HepG2 (cell line): ENCODE measurements around the gene BTBD19. TPM values are rescaled to one million over a fixed set of nuclear protein-coding genes. Genes with fewer than 3 reads are reported as not detected.

ENCODE experiments used
- DPF2 ChIP-seq: sonication (generic); formaldehyde crosslinking; IDR thresholded peaks from 2 replicates; pipeline ENCODE4 v1.4.0; 2020; ENCODE audit warnings: mild to moderate bottlenecking, low read depth, missing genetic modification reagents, borderline replicate concordance
- HMGA1 ChIP-seq: sonication (generic); formaldehyde crosslinking; conservative IDR thresholded peaks from 2 replicates; pipeline ENCODE4 v1.4.0; 2020; ENCODE audit warnings: missing genetic modification reagents
- KAT8 ChIP-seq: IDR thresholded peaks from 2 replicates; pipeline ENCODE4 v1.6.1; 2016; ENCODE audit warnings: missing genetic modification reagents, missing compliant biosample characterization
- POLR2G ChIP-seq: fragments of 200-400 bp; formaldehyde crosslinking; IDR thresholded peaks from 2 replicates; pipeline ENCODE4 v1.6.1; 2018; ENCODE audit warnings: mild to moderate bottlenecking, low read depth, low read length, moderate library complexity
- TARDBP ChIP-seq: sonication (generic); formaldehyde crosslinking; IDR thresholded peaks from 2 replicates; pipeline ENCODE4 v1.8.0; 2022; ENCODE audit warnings: mild to moderate bottlenecking, missing genetic modification reagents
- ZBTB4 ChIP-seq: sonication (generic); formaldehyde crosslinking; IDR thresholded peaks from 2 replicates; pipeline ENCODE4 v1.4.0; 2020; ENCODE audit warnings: missing genetic modification reagents, mild to moderate bottlenecking, borderline replicate concordance
- ZMYM2 ChIP-seq: sonication (generic); formaldehyde crosslinking; IDR thresholded peaks from 2 replicates; pipeline ENCODE4 v1.8.0; 2022; ENCODE audit warnings: mild to moderate bottlenecking, missing genetic modification reagents
- ZNF12 ChIP-seq: sonication (generic); formaldehyde crosslinking; IDR thresholded peaks from 2 replicates; pipeline ENCODE4 v1.5.0; 2020; ENCODE audit warnings: missing genetic modification reagents
- ZNF251 ChIP-seq: sonication (generic); formaldehyde crosslinking; IDR thresholded peaks from 2 replicates; pipeline ENCODE4 v1.9.0; 2021; ENCODE audit warnings: mild to moderate bottlenecking, missing genetic modification reagents
- ZNF33B ChIP-seq: sonication (generic); formaldehyde crosslinking; IDR thresholded peaks from 2 replicates; pipeline ENCODE4 v1.5.1; 2020; ENCODE audit warnings: mild to moderate bottlenecking, missing genetic modification reagents
- ZNF614 ChIP-seq: IDR thresholded peaks from 2 replicates; pipeline ENCODE4 v1.6.1; 2018; ENCODE audit warnings: missing biosample characterization, missing genetic modification reagents, inconsistent platforms, borderline replicate concordance
- polyA plus RNA-seq, 8 experiments: library from polyadenylated mRNA; depleted of rRNA in 3 of 8; stranded (reverse) in 7 of 8; unstranded in 1 of 8; fragments of >200 nt; fragmentation: Illumina TruSeq in 4 of 8; extraction: Trizol in 4 of 8; gene quantifications; 2 replicates each; pipeline versions ENCODE4 v1.2.1 to v1.2.3, GENCODE V29; 2011 to 2016; ENCODE audit warnings: low read depth in 4 of 8, missing spikeins in 1 of 8, mixed read lengths in 1 of 8; ENCODE audit not compliant: insufficient read depth in 1 of 8
- total RNA-seq, 5 experiments: library from RNA; depleted of rRNA; stranded (reverse); fragments of >200 nt; fragmentation: Illumina TruSeq; extraction: Trizol; gene quantifications; 2 replicates each; pipeline ENCODE4 v1.2.3, GENCODE V29; 2016; ENCODE audit warnings: low read depth in 1 of 5
- TF ChIP-seq, protein P1 (sequence below): IDR thresholded peaks from 2 replicates; pipeline ENCODE4 v1.6.1; 2016; ENCODE audit warnings: missing compliant biosample characterization, missing genetic modification reagents, borderline replicate concordance
- TF ChIP-seq, protein P2 (sequence below): sonication (generic); formaldehyde crosslinking; IDR thresholded peaks from 2 replicates; pipeline ENCODE4 v1.5.0; 2020; ENCODE audit warnings: mild to moderate bottlenecking, missing genetic modification reagents, borderline replicate concordance
- TF ChIP-seq, protein P3 (sequence below): sonication (generic); formaldehyde crosslinking; IDR thresholded peaks from 2 replicates; pipeline ENCODE4 v1.5.0; 2020; ENCODE audit warnings: missing genetic modification reagents

BTBD19 gene
- total and polyA plus RNA-seq, 2 of the 13 experiments (the other 11 are each of a cell fraction or from before 2014, with no cell fraction given), result 2.7 to 6.7 TPM

DNA sequence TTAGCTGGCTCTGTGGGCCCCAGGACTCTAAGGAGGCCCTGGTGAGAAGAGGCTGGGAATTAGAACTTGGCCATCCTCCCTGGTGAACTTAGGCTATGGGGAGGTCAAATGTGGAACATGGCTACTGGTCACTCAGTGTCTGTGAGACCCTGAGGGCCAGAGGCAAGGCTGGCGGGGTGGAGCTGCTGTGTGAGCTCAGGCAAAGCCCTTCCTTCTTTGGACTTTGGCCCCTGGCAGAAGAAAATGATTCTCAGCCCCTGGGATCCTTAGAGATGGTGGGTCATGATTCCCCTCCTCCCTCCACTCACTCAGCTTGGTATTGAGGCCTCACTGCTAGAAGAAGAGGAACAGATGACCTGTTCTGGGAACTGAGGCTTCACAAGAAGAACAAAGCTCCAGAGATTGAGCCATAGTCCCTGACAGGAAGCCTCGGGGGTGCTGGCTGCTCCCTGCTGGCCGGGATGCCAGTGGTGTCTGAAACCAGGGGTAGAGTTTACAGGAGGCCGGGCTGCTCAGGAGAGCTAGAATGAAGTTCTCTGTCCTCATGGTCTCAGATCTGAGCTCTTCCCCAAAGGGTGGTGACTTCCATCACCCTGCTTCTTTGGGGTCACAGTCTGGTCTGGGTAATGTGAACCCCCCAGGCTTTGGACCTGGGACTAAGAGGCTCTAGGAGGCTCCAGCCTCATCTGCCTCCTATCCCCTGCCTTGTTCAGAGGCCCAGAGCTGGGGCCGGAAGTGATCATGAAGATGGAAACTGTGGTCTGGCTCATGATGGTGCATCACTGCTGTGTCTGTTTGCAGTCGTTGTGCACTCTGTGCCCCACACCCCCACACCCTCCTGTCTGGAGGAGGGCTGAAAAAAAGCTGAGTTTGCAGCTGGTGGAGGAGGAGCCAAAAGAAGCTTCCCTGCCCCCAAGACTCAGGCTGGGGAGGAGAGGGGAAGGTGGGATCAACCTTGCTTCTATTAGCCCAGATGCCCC lies 905 bp downstream of the BTBD19 start (continued):
- no peak for TF ChIP-seq ZBTB4 (CRISPR knock-in tag)
- no peak for TF ChIP-seq KAT8 (CRISPR knock-in tag)
- no peak for TF ChIP-seq ZMYM2 (CRISPR knock-in tag)
- no peak for TF ChIP-seq ZNF33B (CRISPR knock-in tag)
- TF ChIP-seq ZNF251 (CRISPR knock-in tag), result no peak
- TF ChIP-seq, protein P1, sequence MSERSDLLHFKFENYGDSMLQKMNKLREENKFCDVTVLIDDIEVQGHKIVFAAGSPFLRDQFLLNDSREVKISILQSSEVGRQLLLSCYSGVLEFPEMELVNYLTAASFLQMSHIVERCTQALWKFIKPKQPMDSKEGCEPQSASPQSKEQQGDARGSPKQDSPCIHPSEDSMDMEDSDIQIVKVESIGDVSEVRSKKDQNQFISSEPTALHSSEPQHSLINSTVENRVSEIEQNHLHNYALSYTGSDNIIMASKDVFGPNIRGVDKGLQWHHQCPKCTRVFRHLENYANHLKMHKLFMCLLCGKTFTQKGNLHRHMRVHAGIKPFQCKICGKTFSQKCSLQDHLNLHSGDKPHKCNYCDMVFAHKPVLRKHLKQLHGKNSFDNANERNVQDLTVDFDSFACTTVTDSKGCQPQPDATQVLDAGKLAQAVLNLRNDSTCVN (CRISPR knock-in tag), result no peak
- TF ChIP-seq, protein P2, sequence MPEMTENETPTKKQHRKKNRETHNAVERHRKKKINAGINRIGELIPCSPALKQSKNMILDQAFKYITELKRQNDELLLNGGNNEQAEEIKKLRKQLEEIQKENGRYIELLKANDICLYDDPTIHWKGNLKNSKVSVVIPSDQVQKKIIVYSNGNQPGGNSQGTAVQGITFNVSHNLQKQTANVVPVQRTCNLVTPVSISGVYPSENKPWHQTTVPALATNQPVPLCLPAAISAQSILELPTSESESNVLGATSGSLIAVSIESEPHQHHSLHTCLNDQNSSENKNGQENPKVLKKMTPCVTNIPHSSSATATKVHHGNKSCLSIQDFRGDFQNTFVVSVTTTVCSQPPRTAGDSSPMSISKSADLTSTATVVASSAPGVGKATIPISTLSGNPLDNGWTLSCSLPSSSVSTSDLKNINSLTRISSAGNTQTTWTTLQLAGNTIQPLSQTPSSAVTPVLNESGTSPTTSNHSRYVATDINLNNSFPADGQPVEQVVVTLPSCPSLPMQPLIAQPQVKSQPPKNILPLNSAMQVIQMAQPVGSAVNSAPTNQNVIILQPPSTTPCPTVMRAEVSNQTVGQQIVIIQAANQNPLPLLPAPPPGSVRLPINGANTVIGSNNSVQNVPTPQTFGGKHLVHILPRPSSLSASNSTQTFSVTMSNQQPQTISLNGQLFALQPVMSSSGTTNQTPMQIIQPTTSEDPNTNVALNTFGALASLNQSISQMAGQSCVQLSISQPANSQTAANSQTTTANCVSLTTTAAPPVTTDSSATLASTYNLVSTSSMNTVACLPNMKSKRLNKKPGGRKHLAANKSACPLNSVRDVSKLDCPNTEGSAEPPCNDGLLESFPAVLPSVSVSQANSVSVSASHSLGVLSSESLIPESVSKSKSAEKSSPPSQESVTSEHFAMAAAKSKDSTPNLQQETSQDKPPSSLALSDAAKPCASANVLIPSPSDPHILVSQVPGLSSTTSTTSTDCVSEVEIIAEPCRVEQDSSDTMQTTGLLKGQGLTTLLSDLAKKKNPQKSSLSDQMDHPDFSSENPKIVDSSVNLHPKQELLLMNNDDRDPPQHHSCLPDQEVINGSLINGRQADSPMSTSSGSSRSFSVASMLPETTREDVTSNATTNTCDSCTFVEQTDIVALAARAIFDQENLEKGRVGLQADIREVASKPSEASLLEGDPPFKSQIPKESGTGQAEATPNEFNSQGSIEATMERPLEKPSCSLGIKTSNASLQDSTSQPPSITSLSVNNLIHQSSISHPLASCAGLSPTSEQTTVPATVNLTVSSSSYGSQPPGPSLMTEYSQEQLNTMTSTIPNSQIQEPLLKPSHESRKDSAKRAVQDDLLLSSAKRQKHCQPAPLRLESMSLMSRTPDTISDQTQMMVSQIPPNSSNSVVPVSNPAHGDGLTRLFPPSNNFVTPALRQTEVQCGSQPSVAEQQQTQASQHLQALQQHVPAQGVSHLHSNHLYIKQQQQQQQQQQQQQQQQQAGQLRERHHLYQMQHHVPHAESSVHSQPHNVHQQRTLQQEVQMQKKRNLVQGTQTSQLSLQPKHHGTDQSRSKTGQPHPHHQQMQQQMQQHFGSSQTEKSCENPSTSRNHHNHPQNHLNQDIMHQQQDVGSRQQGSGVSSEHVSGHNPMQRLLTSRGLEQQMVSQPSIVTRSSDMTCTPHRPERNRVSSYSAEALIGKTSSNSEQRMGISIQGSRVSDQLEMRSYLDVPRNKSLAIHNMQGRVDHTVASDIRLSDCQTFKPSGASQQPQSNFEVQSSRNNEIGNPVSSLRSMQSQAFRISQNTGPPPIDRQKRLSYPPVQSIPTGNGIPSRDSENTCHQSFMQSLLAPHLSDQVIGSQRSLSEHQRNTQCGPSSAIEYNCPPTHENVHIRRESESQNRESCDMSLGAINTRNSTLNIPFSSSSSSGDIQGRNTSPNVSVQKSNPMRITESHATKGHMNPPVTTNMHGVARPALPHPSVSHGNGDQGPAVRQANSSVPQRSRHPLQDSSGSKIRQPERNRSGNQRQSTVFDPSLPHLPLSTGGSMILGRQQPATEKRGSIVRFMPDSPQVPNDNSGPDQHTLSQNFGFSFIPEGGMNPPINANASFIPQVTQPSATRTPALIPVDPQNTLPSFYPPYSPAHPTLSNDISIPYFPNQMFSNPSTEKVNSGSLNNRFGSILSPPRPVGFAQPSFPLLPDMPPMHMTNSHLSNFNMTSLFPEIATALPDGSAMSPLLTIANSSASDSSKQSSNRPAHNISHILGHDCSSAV (CRISPR knock-in tag), result no peak
- no peak for TF ChIP-seq HMGA1 (CRISPR knock-in tag)
- TF ChIP-seq ZNF12 (CRISPR knock-in tag), result no peak
- TF ChIP-seq, protein P3, sequence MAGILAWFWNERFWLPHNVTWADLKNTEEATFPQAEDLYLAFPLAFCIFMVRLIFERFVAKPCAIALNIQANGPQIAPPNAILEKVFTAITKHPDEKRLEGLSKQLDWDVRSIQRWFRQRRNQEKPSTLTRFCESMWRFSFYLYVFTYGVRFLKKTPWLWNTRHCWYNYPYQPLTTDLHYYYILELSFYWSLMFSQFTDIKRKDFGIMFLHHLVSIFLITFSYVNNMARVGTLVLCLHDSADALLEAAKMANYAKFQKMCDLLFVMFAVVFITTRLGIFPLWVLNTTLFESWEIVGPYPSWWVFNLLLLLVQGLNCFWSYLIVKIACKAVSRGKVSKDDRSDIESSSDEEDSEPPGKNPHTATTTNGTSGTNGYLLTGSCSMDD (CRISPR knock-in tag), result no peak
- TF ChIP-seq DPF2, result peak; percentile 40; the same call in 1 of the 2 replicates
- TF ChIP-seq POLR2G, result peak; percentile 50
- 0 out of 2 replicates have a peak, but pooled peaks have one; percentile 12 for TF ChIP-seq TARDBP (CRISPR knock-in tag)
- TF ChIP-seq ZNF614 (CRISPR knock-in tag), result no peak
